GM23338 (cell line): Measurements from ENCODE around the gene LILRA5. TPM values are rescaled to one million over a fixed set of nuclear protein-coding genes. Genes with fewer than 3 reads are reported as not detected.

Experiments used
- ATAC-seq: fragments of 200-7000 bp; cut with Tn5 transposase; 3 replicates; pipeline ENCODE4 v1.9.1; 2020
- DNase-seq: peaks from one replicate; pipeline ENCODE4 v3.0.0-alpha.2; 2015; ENCODE audit warnings: low spot score
- H2AFZ ChIP-seq: fragments of 200-600 bp; sonication (generic); 2 replicates; pipeline ENCODE4 v1.8.0; 2016; ENCODE audit warnings: antibody characterized with exemption, mild to moderate bottlenecking, moderate library complexity
- H3F3A ChIP-seq: fragments of 200-600 bp; sonication (generic); replicated peaks from 2 replicates; pipeline ENCODE4 v1.8.0; 2017; ENCODE audit warnings: antibody characterized with exemption, mixed run types, low read depth
- H3K27ac ChIP-seq: fragments of 200-600 bp; sonication (generic); 2 replicates; pipeline ENCODE4 v1.6.1; 2016; ENCODE audit warnings: low read depth
- H3K27me3 ChIP-seq: fragments of 200-600 bp; sonication (generic); 2 replicates; pipeline ENCODE4 v1.8.0; 2016; ENCODE audit warnings: mild to moderate bottlenecking, mixed run types, moderate library complexity; ENCODE audit not compliant: insufficient read depth
- H3K36me3 ChIP-seq: fragments of 200-600 bp; sonication (generic); 2 replicates; pipeline ENCODE4 v1.8.0; 2016; ENCODE audit warnings: mild to moderate bottlenecking; ENCODE audit not compliant: insufficient read depth
- H3K4me1 ChIP-seq: fragments of 200-600 bp; sonication (generic); 2 replicates; pipeline ENCODE4 v1.8.0; 2016; ENCODE audit warnings: mild to moderate bottlenecking, moderate library complexity; ENCODE audit not compliant: insufficient read depth
- H3K4me2 ChIP-seq: fragments of 200-600 bp; sonication (generic); 2 replicates; pipeline ENCODE4 v1.7.1; 2017; ENCODE audit warnings: mixed run types
- H3K4me3 ChIP-seq: fragments of 200-600 bp; sonication (generic); 2 replicates; pipeline ENCODE4 v1.6.1; 2016; ENCODE audit warnings: mixed run types
- H3K79me2 ChIP-seq: fragments of 200-600 bp; sonication (generic); replicated peaks from 2 replicates; pipeline ENCODE4 v1.8.0; 2017; ENCODE audit warnings: mild to moderate bottlenecking; ENCODE audit not compliant: insufficient read depth
- H3K9me2 ChIP-seq: fragments of 200-600 bp; sonication (generic); 2 replicates; pipeline ENCODE4 v1.8.0; 2017; ENCODE audit not compliant: insufficient read depth
- H4K20me1 ChIP-seq: fragments of 200-600 bp; sonication (generic); replicated peaks from 2 replicates; pipeline ENCODE4 v1.8.0; 2017; ENCODE audit warnings: mild to moderate bottlenecking; ENCODE audit not compliant: insufficient read depth
- H3K27ac Mint-ChIP-seq: 2 replicates; pipeline ENCODE4 v1.8.0; 2020; ENCODE audit warnings: inconsistent platforms, mild to moderate bottlenecking, moderate library complexity, mixed read lengths
- H3K27me3 Mint-ChIP-seq: 3 replicates; pipeline ENCODE4 v1.8.0; 2022; ENCODE audit warnings: low read depth, mild to moderate bottlenecking, moderate library complexity, mixed read lengths, inconsistent platforms; ENCODE audit not compliant: insufficient read depth, poor library complexity
- H3K36me3 Mint-ChIP-seq: 3 replicates; pipeline ENCODE4 v1.8.0; 2021; ENCODE audit warnings: low read depth, mild to moderate bottlenecking, inconsistent platforms, moderate library complexity, mixed read lengths
- H3K4me1 Mint-ChIP-seq: 3 replicates; pipeline ENCODE4 v1.8.0; 2020; ENCODE audit warnings: mild to moderate bottlenecking, inconsistent platforms, mixed read lengths
- H3K4me3 Mint-ChIP-seq: 3 replicates; pipeline ENCODE4 v1.8.0; 2021; ENCODE audit warnings: moderate library complexity, mild to moderate bottlenecking, inconsistent platforms, mixed read lengths
- H3K9me3 Mint-ChIP-seq: 3 replicates; pipeline ENCODE4 v1.8.0; 2020; ENCODE audit warnings: moderate library complexity, mild to moderate bottlenecking, inconsistent platforms, mixed read lengths
- CREB1 ChIP-seq: fragments of 250-450 bp; sonication (Bioruptor Pico); IDR thresholded peaks from 2 replicates; pipeline ENCODE4 v1.5.0; 2020; ENCODE audit warnings: low read depth, mild to moderate bottlenecking, moderate library complexity
- EZH2 ChIP-seq: fragments of 200-600 bp; sonication (generic); IDR thresholded peaks from one replicate; pipeline ENCODE4 v1.8.0; 2017; ENCODE audit warnings: antibody characterized with exemption, mild to moderate bottlenecking, low read depth; ENCODE audit not compliant: unreplicated experiment
- EZH2phosphoT487 ChIP-seq: fragments of 200-600 bp; sonication (generic); IDR thresholded peaks from one replicate; pipeline ENCODE4 v1.8.1; 2018; ENCODE audit warnings: antibody characterized with exemption; ENCODE audit not compliant: unreplicated experiment
- JUNB ChIP-seq: IDR thresholded peaks from one replicate; pipeline ENCODE4 v1.6.1; 2016; ENCODE audit warnings: antibody characterized with exemption; ENCODE audit not compliant: unreplicated experiment
- NANOG ChIP-seq: IDR thresholded peaks from 2 replicates; pipeline ENCODE4 v1.6.1; 2016; ENCODE audit warnings: antibody characterized with exemption, borderline replicate concordance
- POLR2AphosphoS5 ChIP-seq: IDR thresholded peaks from 2 replicates; pipeline ENCODE4 v1.6.1; 2016; ENCODE audit warnings: antibody characterized with exemption, low read depth
- STAT1 ChIP-seq: IDR thresholded peaks from one replicate; pipeline ENCODE4 v1.6.1; 2016; ENCODE audit warnings: antibody characterized with exemption; ENCODE audit not compliant: unreplicated experiment
- ZNF114 ChIP-seq: fragments of 250-450 bp; sonication (Bioruptor Pico); IDR thresholded peaks from 2 replicates; pipeline ENCODE4 v1.5.0; 2020; ENCODE audit warnings: mild to moderate bottlenecking, moderate library complexity
- ZNF331 ChIP-seq: fragments of 250-450 bp; sonication (Bioruptor Pico); IDR thresholded peaks from 2 replicates; pipeline ENCODE4 v1.5.0; 2020; ENCODE audit warnings: low read depth, mild to moderate bottlenecking, moderate library complexity
- polyA plus RNA-seq: library from polyadenylated mRNA; unstranded; fragments of >200 nt; fragmentation: Nextera tagmentation; extraction: Ambion mirVana; gene quantifications from 2 replicates; pipeline ENCODE4 v1.2.1, GENCODE V29; 2016
- total RNA-seq: library from RNA; depleted of rRNA; stranded (reverse); fragments of >200 nt; shearing (Covaris generic); gene quantifications from 2 replicates; pipeline ENCODE4 v1.2.3, GENCODE V29; 2014
- TF ChIP-seq, protein P1 (sequence below): fragments of 250-450 bp; sonication (Bioruptor Pico); IDR thresholded peaks from 2 replicates; pipeline ENCODE4 v1.5.0; 2020; ENCODE audit warnings: mild to moderate bottlenecking, moderate library complexity
- TF ChIP-seq, protein P2 (sequence below): IDR thresholded peaks from 2 replicates; pipeline ENCODE4 v1.6.1; 2016; ENCODE audit warnings: antibody characterized with exemption
- TF ChIP-seq, protein P3 (sequence below): IDR thresholded peaks from one replicate; pipeline ENCODE4 v1.6.1; 2018; ENCODE audit warnings: antibody characterized with exemption; ENCODE audit not compliant: unreplicated experiment

Gene LILRA5
- total and polyA plus RNA-seq, 2 experiments from 2014 or later = not detected

DNA sequence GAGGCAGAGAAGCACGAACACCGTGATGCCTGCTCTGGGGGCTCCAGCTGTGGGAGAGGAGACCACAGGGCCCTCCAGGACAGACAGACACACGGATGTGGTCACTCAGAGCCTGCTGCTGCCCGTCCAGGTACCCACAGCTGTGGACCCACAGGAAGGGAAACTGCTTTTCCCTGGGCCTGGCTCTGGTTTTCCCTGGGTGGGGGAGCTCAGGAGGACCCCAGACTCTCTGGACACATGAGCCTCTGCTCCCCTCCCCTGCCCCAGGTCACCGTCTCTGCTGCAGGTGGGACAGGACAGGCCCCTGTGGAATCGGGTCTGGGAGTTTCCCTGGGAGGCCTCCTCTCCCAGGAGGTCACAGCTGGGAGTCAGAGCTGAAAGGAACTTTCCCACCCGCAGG, 18.7 kb upstream of the LILRA5 start:
- H3K4me1 ChIP-seq = no peaks in the 10 kb centered on the region
- H3F3A ChIP-seq = no peaks in the 10 kb centered on the region
- Mint-ChIP-seq H3K9me3 (no peaks in the 10 kb centered on the region), H3K4me1 (peaks cover 8% of the 10 kb centered on the region), H3K4me3 (no peak overlapping the region), H3K27me3 (peaks cover 6% of the 10 kb centered on the region), H3K27ac (no peak overlapping the region), H3K36me3 (no peaks in the 10 kb centered on the region; the same call in 1 of the 3 replicates)
- DNase-seq = no peak
- H3K27ac ChIP-seq = no peak overlapping the region
- H4K20me1 ChIP-seq = no peaks in the 10 kb centered on the region
- no peak overlapping the region for H3K4me2 ChIP-seq
- no peaks in the 10 kb centered on the region for H3K27me3 ChIP-seq
- no peaks in the 10 kb centered on the region for H3K36me3 ChIP-seq
- no peak for ATAC-seq
- H3K79me2 ChIP-seq = no peaks in the 10 kb centered on the region
- no peak overlapping the region for H2AFZ ChIP-seq
- no peaks in the 10 kb centered on the region for H3K9me2 ChIP-seq
- TF ChIP-seq EZH2phosphoT487 = no peak
- no peak for TF ChIP-seq CREB1 (CRISPR knock-in tag)
- no peak for TF ChIP-seq EZH2
- TF ChIP-seq, protein P1, sequence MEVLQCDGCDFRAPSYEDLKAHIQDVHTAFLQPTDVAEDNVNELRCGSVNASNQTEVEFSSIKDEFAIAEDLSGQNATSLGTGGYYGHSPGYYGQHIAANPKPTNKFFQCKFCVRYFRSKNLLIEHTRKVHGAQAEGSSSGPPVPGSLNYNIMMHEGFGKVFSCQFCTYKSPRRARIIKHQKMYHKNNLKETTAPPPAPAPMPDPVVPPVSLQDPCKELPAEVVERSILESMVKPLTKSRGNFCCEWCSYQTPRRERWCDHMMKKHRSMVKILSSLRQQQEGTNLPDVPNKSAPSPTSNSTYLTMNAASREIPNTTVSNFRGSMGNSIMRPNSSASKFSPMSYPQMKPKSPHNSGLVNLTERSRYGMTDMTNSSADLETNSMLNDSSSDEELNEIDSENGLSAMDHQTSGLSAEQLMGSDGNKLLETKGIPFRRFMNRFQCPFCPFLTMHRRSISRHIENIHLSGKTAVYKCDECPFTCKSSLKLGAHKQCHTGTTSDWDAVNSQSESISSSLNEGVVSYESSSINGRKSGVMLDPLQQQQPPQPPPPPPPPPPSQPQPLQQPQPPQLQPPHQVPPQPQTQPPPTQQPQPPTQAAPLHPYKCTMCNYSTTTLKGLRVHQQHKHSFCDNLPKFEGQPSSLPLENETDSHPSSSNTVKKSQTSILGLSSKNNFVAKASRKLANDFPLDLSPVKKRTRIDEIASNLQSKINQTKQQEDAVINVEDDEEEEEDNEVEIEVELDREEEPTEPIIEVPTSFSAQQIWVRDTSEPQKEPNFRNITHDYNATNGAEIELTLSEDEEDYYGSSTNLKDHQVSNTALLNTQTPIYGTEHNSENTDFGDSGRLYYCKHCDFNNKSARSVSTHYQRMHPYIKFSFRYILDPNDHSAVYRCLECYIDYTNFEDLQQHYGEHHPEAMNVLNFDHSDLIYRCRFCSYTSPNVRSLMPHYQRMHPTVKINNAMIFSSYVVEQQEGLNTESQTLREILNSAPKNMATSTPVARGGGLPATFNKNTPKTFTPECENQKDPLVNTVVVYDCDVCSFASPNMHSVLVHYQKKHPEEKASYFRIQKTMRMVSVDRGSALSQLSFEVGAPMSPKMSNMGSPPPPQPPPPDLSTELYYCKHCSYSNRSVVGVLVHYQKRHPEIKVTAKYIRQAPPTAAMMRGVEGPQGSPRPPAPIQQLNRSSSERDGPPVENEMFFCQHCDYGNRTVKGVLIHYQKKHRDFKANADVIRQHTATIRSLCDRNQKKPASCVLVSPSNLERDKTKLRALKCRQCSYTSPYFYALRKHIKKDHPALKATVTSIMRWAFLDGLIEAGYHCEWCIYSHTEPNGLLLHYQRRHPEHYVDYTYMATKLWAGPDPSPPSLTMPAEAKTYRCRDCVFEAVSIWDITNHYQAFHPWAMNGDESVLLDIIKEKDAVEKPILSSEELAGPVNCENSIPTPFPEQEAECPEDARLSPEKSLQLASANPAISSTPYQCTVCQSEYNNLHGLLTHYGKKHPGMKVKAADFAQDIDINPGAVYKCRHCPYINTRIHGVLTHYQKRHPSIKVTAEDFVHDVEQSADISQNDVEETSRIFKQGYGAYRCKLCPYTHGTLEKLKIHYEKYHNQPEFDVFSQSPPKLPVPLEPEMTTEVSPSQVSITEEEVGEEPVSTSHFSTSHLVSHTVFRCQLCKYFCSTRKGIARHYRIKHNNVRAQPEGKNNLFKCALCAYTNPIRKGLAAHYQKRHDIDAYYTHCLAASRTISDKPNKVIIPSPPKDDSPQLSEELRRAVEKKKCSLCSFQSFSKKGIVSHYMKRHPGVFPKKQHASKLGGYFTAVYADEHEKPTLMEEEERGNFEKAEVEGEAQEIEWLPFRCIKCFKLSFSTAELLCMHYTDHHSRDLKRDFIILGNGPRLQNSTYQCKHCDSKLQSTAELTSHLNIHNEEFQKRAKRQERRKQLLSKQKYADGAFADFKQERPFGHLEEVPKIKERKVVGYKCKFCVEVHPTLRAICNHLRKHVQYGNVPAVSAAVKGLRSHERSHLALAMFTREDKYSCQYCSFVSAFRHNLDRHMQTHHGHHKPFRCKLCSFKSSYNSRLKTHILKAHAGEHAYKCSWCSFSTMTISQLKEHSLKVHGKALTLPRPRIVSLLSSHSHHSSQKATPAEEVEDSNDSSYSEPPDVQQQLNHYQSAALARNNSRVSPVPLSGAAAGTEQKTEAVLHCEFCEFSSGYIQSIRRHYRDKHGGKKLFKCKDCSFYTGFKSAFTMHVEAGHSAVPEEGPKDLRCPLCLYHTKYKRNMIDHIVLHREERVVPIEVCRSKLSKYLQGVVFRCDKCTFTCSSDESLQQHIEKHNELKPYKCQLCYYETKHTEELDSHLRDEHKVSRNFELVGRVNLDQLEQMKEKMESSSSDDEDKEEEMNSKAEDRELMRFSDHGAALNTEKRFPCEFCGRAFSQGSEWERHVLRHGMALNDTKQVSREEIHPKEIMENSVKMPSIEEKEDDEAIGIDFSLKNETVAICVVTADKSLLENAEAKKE (CRISPR knock-in tag) = no peak
- no peak for TF ChIP-seq STAT1
- TF ChIP-seq ZNF331 (CRISPR knock-in tag) = no peak
- TF ChIP-seq NANOG = no peak
- no peak for TF ChIP-seq POLR2AphosphoS5
- TF ChIP-seq, protein P2, sequence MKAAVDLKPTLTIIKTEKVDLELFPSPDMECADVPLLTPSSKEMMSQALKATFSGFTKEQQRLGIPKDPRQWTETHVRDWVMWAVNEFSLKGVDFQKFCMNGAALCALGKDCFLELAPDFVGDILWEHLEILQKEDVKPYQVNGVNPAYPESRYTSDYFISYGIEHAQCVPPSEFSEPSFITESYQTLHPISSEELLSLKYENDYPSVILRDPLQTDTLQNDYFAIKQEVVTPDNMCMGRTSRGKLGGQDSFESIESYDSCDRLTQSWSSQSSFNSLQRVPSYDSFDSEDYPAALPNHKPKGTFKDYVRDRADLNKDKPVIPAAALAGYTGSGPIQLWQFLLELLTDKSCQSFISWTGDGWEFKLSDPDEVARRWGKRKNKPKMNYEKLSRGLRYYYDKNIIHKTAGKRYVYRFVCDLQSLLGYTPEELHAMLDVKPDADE = no peak
- TF ChIP-seq, protein P3, sequence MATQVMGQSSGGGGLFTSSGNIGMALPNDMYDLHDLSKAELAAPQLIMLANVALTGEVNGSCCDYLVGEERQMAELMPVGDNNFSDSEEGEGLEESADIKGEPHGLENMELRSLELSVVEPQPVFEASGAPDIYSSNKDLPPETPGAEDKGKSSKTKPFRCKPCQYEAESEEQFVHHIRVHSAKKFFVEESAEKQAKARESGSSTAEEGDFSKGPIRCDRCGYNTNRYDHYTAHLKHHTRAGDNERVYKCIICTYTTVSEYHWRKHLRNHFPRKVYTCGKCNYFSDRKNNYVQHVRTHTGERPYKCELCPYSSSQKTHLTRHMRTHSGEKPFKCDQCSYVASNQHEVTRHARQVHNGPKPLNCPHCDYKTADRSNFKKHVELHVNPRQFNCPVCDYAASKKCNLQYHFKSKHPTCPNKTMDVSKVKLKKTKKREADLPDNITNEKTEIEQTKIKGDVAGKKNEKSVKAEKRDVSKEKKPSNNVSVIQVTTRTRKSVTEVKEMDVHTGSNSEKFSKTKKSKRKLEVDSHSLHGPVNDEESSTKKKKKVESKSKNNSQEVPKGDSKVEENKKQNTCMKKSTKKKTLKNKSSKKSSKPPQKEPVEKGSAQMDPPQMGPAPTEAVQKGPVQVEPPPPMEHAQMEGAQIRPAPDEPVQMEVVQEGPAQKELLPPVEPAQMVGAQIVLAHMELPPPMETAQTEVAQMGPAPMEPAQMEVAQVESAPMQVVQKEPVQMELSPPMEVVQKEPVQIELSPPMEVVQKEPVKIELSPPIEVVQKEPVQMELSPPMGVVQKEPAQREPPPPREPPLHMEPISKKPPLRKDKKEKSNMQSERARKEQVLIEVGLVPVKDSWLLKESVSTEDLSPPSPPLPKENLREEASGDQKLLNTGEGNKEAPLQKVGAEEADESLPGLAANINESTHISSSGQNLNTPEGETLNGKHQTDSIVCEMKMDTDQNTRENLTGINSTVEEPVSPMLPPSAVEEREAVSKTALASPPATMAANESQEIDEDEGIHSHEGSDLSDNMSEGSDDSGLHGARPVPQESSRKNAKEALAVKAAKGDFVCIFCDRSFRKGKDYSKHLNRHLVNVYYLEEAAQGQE = no peak
- TF ChIP-seq JUNB = no peak
- TF ChIP-seq ZNF114 (CRISPR knock-in tag) = no peak
- no peak overlapping the region for H3K4me3 ChIP-seq
